Measurements from ENCODE around the gene SNRNP40. TPM values are rescaled to one million over a fixed set of nuclear protein-coding genes. Genes with fewer than 3 reads are reported as not detected.

Gene SNRNP40
- 147 and 163 TPM in 2 replicates for total RNA-seq (2014; rRNA removed; shearing (Covaris generic))

GRCh38 chr1:31296486-31297276 is at the start of gene SNRNP40, which contains the start of gene ZCCHC17:
Gene SNRNP40 (minus strand): TSS chr1:31296788. CDS start chr1:31296751, 37 bp downstream.
Gene ZCCHC17 (plus strand): TSS chr1:31297032. CDS start chr1:31310099, 13,067 bp downstream.
- peak; percentile 99 for DNase-seq (ENCODE audit: low read depth)

GRCh38 chr1:31345635-31346034 is 49.0 kb upstream of the SNRNP40 start:
- no peak for DNase-seq (ENCODE audit: low read depth)

- DNase-seq (ENCODE audit: low read depth) = no peak
Observed at GRCh38 chr1:31344503-31344902, 47.9 kb upstream of the SNRNP40 start.

- DNase-seq (ENCODE audit: low read depth) = no peak
Observed at GRCh38 chr1:31336687-31337467, 40.3 kb upstream of the SNRNP40 start.

GRCh38 chr1:31335007-31335406 is 38.4 kb upstream of the SNRNP40 start:
- DNase-seq (ENCODE audit: low read depth) = peak; percentile 48

GRCh38 chr1:31327381-31327780 is 30.8 kb upstream of the SNRNP40 start:
- DNase-seq (ENCODE audit: low read depth) = peak; percentile 8

- no peak for DNase-seq (ENCODE audit: low read depth)
Observed at GRCh38 chr1:31326461-31326860, 29.9 kb upstream of the SNRNP40 start.

- no peak for DNase-seq (ENCODE audit: low read depth)
Observed at GRCh38 chr1:31324992-31325391, 28.4 kb upstream of the SNRNP40 start.

- DNase-seq (ENCODE audit: low read depth) = no peak
Observed at GRCh38 chr1:31324093-31324492, 27.5 kb upstream of the SNRNP40 start.

- no peak for DNase-seq (ENCODE audit: low read depth)
Observed at GRCh38 chr1:31318146-31318545, 21.6 kb upstream of the SNRNP40 start.

- no peak for DNase-seq (ENCODE audit: low read depth)
Observed at GRCh38 chr1:31315902-31316301, 19.3 kb upstream of the SNRNP40 start.

- no peak for DNase-seq (ENCODE audit: low read depth)
Observed at GRCh38 chr1:31310198-31310597, 13.6 kb upstream of the SNRNP40 start.

GRCh38 chr1:31308036-31308435 is 11.4 kb upstream of the SNRNP40 start:
- DNase-seq (ENCODE audit: low read depth) = no peak

GRCh38 chr1:31306278-31306677 is 9.7 kb upstream of the SNRNP40 start:
- peak; percentile 80 for DNase-seq (ENCODE audit: low read depth)

- no peak for DNase-seq (ENCODE audit: low read depth)
Observed at GRCh38 chr1:31302709-31303441, 6.3 kb upstream of the SNRNP40 start.

GRCh38 chr1:31300193-31300592 is 3.6 kb upstream of the SNRNP40 start:
- DNase-seq (ENCODE audit: low read depth) = no peak

- peak; percentile 29 for DNase-seq (ENCODE audit: low read depth)
Observed at GRCh38 chr1:31299365-31299764, 2.8 kb upstream of the SNRNP40 start.

- DNase-seq (ENCODE audit: low read depth) = peak; percentile 63
Observed at GRCh38 chr1:31297277-31298247, 974 bp upstream of the SNRNP40 start.

GRCh38 chr1:31295874-31296485 is 608 bp downstream of the SNRNP40 start:
- no peak for DNase-seq (ENCODE audit: low read depth)

GRCh38 chr1:31289021-31289420 is 7.6 kb downstream of the SNRNP40 start:
- no peak for DNase-seq (ENCODE audit: low read depth)

Measured in RPMI7951 (cell line).